Neural crest cell (in vitro differentiated cells): ENCODE data around the gene MEFV. TPM values are rescaled to one million over a fixed set of nuclear protein-coding genes. Genes with fewer than 3 reads are reported as not detected.

Source experiments
- DNase-seq: peaks from one replicate; pipeline ENCODE4 v3.0.0; 2021; ENCODE audit warnings: low read depth, mixed read lengths, low spot score
- H3K27ac Mint-ChIP-seq: one replicate; pipeline ENCODE4 v1.8.0; 2021; ENCODE audit warnings: mild to moderate bottlenecking, mixed read lengths; ENCODE audit not compliant: unreplicated experiment
- H3K27me3 Mint-ChIP-seq: 2 replicates; pipeline ENCODE4 v1.8.0; 2021; ENCODE audit warnings: low read depth, mild to moderate bottlenecking, mixed read lengths
- H3K36me3 Mint-ChIP-seq: 2 replicates; pipeline ENCODE4 v1.8.0; 2021; ENCODE audit warnings: low read depth, mild to moderate bottlenecking, mixed read lengths
- H3K4me1 Mint-ChIP-seq: 2 replicates; pipeline ENCODE4 v1.8.0; 2021; ENCODE audit warnings: mixed read lengths
- H3K4me3 Mint-ChIP-seq: one replicate; pipeline ENCODE4 v1.8.0; 2021; ENCODE audit warnings: mild to moderate bottlenecking, mixed read lengths
- H3K9me3 Mint-ChIP-seq: 2 replicates; pipeline ENCODE4 v1.8.0; 2021; ENCODE audit warnings: mixed read lengths
- total RNA-seq: library from RNA; stranded (reverse); gene quantifications from 2 replicates; pipeline ENCODE4 v1.2.1, GENCODE V29; 2021
- TF ChIP-seq, protein P1 (sequence below): fragments of 200-600 bp; sonication (generic); conservative IDR thresholded peaks from 2 replicates; pipeline ENCODE4 v1.5.0; 2021; ENCODE audit warnings: antibody characterized with exemption, mild to moderate bottlenecking

MEFV gene
- total RNA-seq, 1 donor from 2014 or later = not detected

DNA sequence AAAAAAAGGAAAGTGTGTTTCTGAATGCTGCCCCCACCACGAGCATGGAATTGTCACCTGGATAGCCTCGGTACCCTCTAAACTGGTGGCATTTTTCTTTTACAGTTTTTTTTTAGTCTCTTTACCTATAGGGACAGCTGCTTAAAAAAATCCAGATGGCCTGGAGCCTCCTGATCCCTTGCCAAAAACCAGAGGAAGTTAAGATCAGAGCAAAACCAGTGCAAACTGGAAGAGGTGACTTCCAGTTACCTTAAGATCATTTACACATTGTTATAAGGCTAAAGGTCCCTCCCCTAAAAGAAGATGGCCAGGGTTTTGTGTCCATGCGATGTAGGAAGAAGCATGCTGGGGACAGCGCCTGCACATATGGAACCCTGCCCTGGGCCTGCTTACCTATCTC is 3.5 kb downstream of the MEFV start:
- no peaks in the 10 kb centered on the region for H3K9me3 Mint-ChIP-seq
- H3K36me3 Mint-ChIP-seq = no peaks in the 10 kb centered on the region
- H3K4me3 Mint-ChIP-seq = no peak overlapping the region
- peaks cover 34% of the 10 kb centered on the region for H3K27me3 Mint-ChIP-seq
- no peak overlapping the region for H3K27ac Mint-ChIP-seq
- TF ChIP-seq, protein P1, sequence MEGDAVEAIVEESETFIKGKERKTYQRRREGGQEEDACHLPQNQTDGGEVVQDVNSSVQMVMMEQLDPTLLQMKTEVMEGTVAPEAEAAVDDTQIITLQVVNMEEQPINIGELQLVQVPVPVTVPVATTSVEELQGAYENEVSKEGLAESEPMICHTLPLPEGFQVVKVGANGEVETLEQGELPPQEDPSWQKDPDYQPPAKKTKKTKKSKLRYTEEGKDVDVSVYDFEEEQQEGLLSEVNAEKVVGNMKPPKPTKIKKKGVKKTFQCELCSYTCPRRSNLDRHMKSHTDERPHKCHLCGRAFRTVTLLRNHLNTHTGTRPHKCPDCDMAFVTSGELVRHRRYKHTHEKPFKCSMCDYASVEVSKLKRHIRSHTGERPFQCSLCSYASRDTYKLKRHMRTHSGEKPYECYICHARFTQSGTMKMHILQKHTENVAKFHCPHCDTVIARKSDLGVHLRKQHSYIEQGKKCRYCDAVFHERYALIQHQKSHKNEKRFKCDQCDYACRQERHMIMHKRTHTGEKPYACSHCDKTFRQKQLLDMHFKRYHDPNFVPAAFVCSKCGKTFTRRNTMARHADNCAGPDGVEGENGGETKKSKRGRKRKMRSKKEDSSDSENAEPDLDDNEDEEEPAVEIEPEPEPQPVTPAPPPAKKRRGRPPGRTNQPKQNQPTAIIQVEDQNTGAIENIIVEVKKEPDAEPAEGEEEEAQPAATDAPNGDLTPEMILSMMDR = no peak
- no peak for DNase-seq
- H3K4me1 Mint-ChIP-seq = no peaks in the 10 kb centered on the region

GRCh38 chr16:3249451-3249850 is 7.0 kb downstream of the MEFV start:
- H3K4me1 Mint-ChIP-seq = no peaks in the 10 kb centered on the region

DNA sequence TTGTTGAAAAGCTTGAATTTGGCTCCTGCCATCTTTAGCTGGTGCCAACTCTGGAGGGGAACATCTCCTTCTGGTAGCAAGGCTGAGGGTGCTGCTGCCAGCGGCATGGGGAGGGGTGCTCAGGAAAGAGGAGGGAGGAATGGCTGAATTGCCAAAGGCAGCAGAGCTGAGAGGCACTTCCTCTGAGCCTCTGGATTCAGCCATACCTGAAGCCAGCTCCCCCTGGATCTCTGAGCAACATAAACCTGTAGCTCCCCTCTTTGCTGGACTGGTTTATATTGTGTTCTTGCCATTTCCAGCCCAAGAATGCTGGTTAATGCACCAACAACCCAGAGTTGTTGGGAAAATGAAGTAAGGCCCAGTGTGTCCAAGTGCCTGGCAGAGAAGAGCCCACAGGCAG is 7.4 kb downstream of the MEFV start:
- TF ChIP-seq, protein P1 = no peak
- H3K36me3 Mint-ChIP-seq = no peaks in the 10 kb centered on the region
- no peak overlapping the region for H3K4me3 Mint-ChIP-seq
- H3K4me1 Mint-ChIP-seq = no peaks in the 10 kb centered on the region
- no peaks in the 10 kb centered on the region for H3K9me3 Mint-ChIP-seq
- H3K27me3 Mint-ChIP-seq = peaks cover 53% of the 10 kb centered on the region
- H3K27ac Mint-ChIP-seq = no peak overlapping the region
- no peak for DNase-seq

More at GRCh38 chr16:3249451-3249850, 7.0 kb downstream of the MEFV start:
- Mint-ChIP-seq H3K36me3 (no peaks in the 10 kb centered on the region), H3K9me3 (no peaks in the 10 kb centered on the region), H3K27ac (no peak overlapping the region), H3K4me3 (no peak overlapping the region), H3K27me3 (peaks cover 49% of the 10 kb centered on the region)
- TF ChIP-seq, protein P1 = no peak
- no peak for DNase-seq

DNA sequence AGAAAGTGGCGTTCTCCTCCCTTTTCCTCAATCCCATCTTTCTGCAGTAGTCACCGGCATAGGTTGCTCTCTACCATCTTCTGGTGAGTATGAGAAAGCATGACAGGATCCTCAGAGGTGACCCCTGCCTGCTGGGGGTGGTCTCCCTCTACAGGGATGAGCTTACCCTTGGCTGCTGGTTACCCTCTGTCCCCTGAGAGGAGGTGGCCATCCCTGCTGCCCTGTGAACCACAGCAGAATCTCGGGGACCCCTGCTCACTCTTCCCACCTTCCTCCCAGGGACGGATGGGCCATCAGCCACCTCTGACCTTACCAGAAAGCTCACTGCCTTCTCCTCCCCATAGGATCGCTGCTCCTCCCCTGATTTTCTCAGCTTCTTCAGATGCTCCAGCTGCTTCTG is 7.8 kb downstream of the MEFV start:
- H3K36me3 Mint-ChIP-seq = no peaks in the 10 kb centered on the region
- peaks cover 56% of the 10 kb centered on the region for H3K27me3 Mint-ChIP-seq
- DNase-seq = no peak
- no peak overlapping the region for H3K4me3 Mint-ChIP-seq
- no peaks in the 10 kb centered on the region for H3K4me1 Mint-ChIP-seq
- H3K27ac Mint-ChIP-seq = no peak overlapping the region
- TF ChIP-seq, protein P1 = no peak
- no peaks in the 10 kb centered on the region for H3K9me3 Mint-ChIP-seq

DNA sequence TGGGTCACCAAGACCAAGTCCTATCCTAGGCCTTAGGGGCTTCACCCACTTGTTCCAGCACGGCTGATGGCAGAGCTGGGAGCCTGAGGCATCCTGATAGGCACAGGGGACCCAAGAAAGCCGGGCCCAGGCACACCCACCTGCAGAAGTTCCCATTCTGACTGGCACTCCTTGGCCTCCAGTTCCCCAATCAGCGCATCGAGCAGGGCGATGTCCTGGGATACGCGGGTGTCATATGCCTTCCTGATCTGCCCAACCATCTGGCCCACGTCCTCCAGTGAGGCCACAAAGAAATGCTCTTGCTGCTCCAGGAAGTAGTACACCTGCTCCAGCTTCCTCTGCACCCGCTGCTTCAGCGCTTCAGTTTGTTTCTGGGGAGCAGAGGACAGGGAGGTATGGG is 9.6 kb downstream of the MEFV start:
- no peak overlapping the region for H3K27ac Mint-ChIP-seq
- DNase-seq = no peak
- peaks cover 65% of the 10 kb centered on the region for H3K27me3 Mint-ChIP-seq
- H3K9me3 Mint-ChIP-seq = no peaks in the 10 kb centered on the region
- H3K4me3 Mint-ChIP-seq = no peak overlapping the region
- no peaks in the 10 kb centered on the region for H3K36me3 Mint-ChIP-seq
- TF ChIP-seq, protein P1 = no peak
- H3K4me1 Mint-ChIP-seq = no peaks in the 10 kb centered on the region

GRCh38 chr16:3246002-3246401 is 10.4 kb downstream of the MEFV start:
- no peaks in the 10 kb centered on the region for H3K9me3 Mint-ChIP-seq
- no peak for DNase-seq
- no peaks in the 10 kb centered on the region for H3K4me1 Mint-ChIP-seq
- H3K27ac Mint-ChIP-seq = no peak overlapping the region
- no peak overlapping the region for H3K4me3 Mint-ChIP-seq
- peaks cover 66% of the 10 kb centered on the region for H3K27me3 Mint-ChIP-seq
- no peaks in the 10 kb centered on the region for H3K36me3 Mint-ChIP-seq
- TF ChIP-seq, protein P1 = no peak
